ENCODE data around the gene CAPN7. TPM values are rescaled to one million over a fixed set of nuclear protein-coding genes. Genes with fewer than 3 reads are reported as not detected.
"Not testable (repeated sequence)": the region's sequence is repeated elsewhere in the genome, so short reads cannot be mapped to it uniquely, and the experiment has no call there.

Gene CAPN7
- total and polyA plus RNA-seq, 12 donors, result 8.9 to 38.0 (median 26.4) TPM

DNA sequence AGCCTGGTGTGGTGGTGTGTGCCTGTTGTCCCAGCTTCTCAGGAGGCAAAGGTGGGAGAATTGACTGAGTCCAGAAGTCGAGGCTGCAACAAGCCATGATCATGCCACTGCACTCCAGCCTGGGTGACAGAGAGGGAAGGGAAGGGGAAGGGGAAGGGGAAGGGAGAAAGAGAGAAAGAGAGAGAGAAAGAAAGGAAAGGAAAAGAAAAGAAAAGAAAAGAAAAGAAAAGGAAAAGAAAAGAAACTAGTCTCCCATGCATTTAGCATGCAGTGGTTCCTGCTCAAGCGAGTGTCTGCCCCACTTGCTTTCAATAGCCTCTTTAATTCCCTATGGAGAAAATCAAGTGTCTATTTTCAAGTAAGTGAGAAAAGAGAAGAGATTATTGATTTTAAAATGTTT is 20.6 kb upstream of the CAPN7 start:
- Histone ChIP-seq H3K9me3 (no peaks in the 10 kb centered on the region), H3K4me1 (peaks cover 0 to 9% (median 0%) of the 10 kb centered on the region in 9 donors), H3K27me3 (peaks cover 0 to 9% (median 0%) of the 10 kb centered on the region in 7 donors), H3K27ac (no peak overlapping the region), H3K36me3 (no peaks in the 10 kb centered on the region), H3K4me3 (no peak overlapping the region)
- no peak for DNase-seq
- WGBS, 2 donors, result 82 to 84% methylated on average over 2 of the region's 2 CpGs
- no peak for ATAC-seq
- TF ChIP-seq, protein P1, sequence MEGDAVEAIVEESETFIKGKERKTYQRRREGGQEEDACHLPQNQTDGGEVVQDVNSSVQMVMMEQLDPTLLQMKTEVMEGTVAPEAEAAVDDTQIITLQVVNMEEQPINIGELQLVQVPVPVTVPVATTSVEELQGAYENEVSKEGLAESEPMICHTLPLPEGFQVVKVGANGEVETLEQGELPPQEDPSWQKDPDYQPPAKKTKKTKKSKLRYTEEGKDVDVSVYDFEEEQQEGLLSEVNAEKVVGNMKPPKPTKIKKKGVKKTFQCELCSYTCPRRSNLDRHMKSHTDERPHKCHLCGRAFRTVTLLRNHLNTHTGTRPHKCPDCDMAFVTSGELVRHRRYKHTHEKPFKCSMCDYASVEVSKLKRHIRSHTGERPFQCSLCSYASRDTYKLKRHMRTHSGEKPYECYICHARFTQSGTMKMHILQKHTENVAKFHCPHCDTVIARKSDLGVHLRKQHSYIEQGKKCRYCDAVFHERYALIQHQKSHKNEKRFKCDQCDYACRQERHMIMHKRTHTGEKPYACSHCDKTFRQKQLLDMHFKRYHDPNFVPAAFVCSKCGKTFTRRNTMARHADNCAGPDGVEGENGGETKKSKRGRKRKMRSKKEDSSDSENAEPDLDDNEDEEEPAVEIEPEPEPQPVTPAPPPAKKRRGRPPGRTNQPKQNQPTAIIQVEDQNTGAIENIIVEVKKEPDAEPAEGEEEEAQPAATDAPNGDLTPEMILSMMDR (IDR thresholded peaks at IDR 0.05), result no peak
- intact Hi-C loops (cut with DNase I), result no loop called here

DNA sequence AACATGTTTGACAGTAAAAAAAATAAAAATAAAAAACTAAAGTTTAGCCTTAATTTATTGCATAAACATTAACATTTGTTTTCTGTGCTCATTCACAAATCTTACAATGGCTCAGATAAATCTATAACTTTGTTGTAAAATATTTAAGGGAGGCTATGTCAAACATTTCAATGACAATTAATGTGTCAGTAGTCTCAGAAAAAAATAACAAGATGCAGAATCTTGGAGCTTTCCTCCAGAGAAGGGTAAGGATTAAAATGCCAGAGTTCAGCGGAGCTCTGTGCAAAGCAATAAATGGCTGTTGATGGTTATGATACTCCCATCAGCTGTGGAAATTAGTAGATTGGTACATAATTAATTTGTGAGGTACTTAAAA is 20.0 kb upstream of the CAPN7 start:
- ATAC-seq (no peak), DNase-seq (no peak)
- Histone ChIP-seq H3K36me3 (no peaks in the 10 kb centered on the region), H3K9me3 (no peaks in the 10 kb centered on the region), H3K27me3 (peaks cover 0 to 3% (median 0%) of the 10 kb centered on the region in 7 donors), H3K4me1 (peaks cover 0 to 9% (median 0%) of the 10 kb centered on the region in 9 donors), H3K27ac (no peak overlapping the region), H3K4me3 (no peak overlapping the region)
- intact Hi-C loops (cut with DNase I), result no loop called here
- TF ChIP-seq, protein P1 (IDR thresholded peaks at IDR 0.05), result no peak
- 92 to 96% methylated on average over 1 of the region's 1 CpG for WGBS, 2 donors

DNA sequence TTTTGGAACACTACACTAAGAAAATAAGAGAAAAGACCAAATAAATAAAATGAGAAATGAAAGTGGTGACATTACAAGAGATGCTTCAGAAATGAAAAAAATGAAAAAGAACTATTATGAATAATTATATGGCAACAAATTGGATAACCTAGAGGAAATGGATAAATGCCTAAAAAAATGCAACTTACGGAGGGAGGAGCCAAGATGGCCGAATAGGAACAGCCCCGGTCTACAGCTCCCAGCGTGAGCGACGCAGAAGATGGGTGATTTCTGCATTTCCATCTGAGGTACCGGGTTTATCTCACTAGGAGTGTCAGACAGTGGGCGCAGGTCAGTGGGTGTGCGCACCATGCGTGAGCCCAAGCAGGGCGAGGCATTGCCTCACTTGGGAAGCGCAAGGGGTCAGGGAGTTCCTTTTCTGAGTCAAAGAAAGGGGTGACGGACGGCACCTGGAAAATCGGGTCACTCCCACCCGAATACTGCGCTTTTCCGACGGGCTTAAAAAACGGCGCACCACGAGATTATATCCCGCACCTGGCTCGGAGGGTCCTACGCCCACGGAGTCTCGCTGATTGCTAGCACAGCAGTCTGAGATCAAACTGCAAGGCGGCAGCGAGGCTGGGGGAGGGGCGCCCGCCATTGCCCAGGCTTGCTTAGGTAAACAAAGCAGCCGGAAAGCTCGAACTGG is 19.4 kb upstream of the CAPN7 start:
- H3K9me3 ChIP-seq; H3K27ac ChIP-seq; intact Hi-C loops (cut with DNase I): not testable (repeated sequence)

DNA sequence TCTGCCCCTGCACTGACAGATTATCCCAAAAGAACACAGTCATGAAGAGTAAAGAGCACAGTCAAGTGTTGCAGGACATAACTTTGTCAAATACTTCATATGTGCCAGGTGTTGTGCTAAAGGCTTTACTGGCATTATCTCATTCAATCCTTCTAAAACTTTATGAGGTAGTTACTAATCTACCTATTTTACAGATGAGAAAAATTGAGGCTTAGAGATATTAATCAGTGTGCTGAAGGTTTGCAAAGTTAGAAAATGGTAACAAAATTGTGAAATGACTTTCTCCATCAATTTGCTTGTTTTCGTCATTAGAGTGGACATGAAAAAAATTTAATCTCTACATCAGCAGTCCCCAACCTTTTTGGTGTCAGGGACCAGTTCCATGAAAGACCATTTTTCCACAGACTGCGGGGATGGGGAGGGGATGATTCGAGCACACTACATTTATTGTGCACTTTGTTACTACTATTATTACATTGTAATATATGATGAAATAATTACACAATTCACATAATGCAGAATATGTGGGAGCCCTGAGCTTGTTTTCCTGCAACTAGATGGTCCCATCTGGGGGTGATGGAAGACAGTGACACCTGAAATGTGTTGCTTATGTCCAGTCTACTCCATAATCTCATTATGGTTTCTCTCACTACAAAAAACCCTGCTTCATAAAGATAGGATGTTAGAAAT is 8.6 kb upstream of the CAPN7 start:
- no peaks in the 10 kb centered on the region for H3K4me1 ChIP-seq
- no peak for DNase-seq
- ATAC-seq, result no peak

More for the DNA sequence above, 19.4 kb upstream of the CAPN7 start:
- H3K36me3 ChIP-seq, H3K27me3 ChIP-seq, DNase-seq, ATAC-seq, H3K4me1 ChIP-seq, H3K4me3 ChIP-seq: not testable (repeated sequence)
- 94 to 97% methylated on average over 15 of the region's 33 CpGs for WGBS, 2 donors

More for the DNA sequence above, 8.6 kb upstream of the CAPN7 start:
- intact Hi-C loops (cut with DNase I), result loop anchor here in 1 of 10 donors (5.0 kb wide), 1 partner anchor 90 kb away; no protein-coding TSS in a partner anchor
- TF ChIP-seq, protein P1 (IDR thresholded peaks at IDR 0.05), result no peak
- H3K36me3 ChIP-seq, result no peaks in the 10 kb centered on the region
- H3K27ac ChIP-seq, result no peak overlapping the region
- H3K9me3 ChIP-seq, result no peaks in the 10 kb centered on the region
- H3K4me3 ChIP-seq, result no peak overlapping the region
- 92% methylated on average over 3 of the region's 3 CpGs for WGBS, 2 donors
- H3K27me3 ChIP-seq, result no peaks in the 10 kb centered on the region
